Measurements from ENCODE around the gene IFNA6. TPM values are rescaled to one million over a fixed set of nuclear protein-coding genes. Genes with fewer than 3 reads are reported as not detected.
"Not testable (repeated sequence)": the region's sequence is repeated elsewhere in the genome, so short reads cannot be mapped to it uniquely, and the experiment has no call there.

The IFNA6 gene
- total RNA-seq, 1 donor from 2014 or later, result not detected

DNA sequence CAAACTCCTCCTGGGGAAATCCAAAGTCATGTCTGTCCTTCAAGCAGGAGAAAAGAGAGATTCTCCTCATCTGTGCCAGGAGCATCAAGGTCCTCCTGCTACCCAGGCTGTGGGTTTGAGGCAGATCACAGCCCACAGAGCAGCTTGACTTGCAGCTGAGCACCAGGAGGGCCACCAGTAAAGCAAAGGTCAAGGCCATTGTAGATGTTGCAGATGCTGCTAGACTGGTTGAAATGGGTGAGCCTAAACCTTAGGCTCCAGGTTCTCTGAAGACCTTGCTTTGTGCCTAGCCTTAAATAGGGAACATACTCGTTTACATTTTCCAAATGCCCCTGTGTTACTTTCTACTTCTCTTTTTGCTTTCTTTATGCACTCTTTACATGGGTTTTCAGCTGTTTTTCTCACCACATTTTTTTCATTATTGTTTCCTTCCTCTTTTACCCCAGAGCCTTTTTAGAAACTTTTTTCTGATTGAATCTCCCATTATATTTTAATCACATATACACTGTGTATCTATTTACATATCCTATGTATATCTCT is 34.5 kb upstream of the IFNA6 start, which contains the start of gene IFNA2:
TSS of gene IFNA2 (minus strand) at position 268 of the 540 bp plus-strand sequence. CDS start at position 199, 69 bp downstream.
- Histone ChIP-seq H3K9me3 (no peaks in the 10 kb centered on the region), H3K4me1 (no peaks in the 10 kb centered on the region), H3K4me3 (no peak within 1 kb of the TSS), H3K27ac (no peak within 1 kb of the TSS), H3K27me3 (no peaks in the 10 kb centered on the region), H3K36me3 (no peaks in the 10 kb centered on the region)
- DNase-seq (ENCODE audit: low spot score in 2 of 2), result no peak
- intact Hi-C loops (cut with DNase I), result no loop called here
- TF ChIP-seq, protein P1, sequence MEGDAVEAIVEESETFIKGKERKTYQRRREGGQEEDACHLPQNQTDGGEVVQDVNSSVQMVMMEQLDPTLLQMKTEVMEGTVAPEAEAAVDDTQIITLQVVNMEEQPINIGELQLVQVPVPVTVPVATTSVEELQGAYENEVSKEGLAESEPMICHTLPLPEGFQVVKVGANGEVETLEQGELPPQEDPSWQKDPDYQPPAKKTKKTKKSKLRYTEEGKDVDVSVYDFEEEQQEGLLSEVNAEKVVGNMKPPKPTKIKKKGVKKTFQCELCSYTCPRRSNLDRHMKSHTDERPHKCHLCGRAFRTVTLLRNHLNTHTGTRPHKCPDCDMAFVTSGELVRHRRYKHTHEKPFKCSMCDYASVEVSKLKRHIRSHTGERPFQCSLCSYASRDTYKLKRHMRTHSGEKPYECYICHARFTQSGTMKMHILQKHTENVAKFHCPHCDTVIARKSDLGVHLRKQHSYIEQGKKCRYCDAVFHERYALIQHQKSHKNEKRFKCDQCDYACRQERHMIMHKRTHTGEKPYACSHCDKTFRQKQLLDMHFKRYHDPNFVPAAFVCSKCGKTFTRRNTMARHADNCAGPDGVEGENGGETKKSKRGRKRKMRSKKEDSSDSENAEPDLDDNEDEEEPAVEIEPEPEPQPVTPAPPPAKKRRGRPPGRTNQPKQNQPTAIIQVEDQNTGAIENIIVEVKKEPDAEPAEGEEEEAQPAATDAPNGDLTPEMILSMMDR (IDR thresholded peaks at IDR 0.05), result no peak

DNA sequence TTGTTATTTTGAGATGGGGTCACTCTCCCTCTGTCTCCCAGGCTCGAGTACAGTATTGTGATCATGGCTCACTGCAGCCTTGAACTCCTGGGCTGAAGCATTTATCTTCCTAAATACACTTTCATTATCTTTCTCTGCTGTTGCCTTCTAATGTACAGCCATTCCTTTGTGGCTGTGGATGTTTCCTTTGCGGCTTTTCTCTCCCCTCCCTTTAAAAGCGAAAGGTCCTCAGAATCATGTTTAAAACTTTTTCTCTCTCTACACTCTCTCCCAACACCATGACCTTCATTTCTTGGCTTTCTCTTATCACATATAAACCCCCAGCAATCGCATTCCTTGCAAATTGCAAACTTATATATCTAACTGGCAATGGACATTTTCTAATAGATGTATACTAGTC is 32.9 kb upstream of the IFNA6 start:
- no peak for DNase-seq (ENCODE audit: low spot score in 2 of 2)
- Histone ChIP-seq H3K4me3 (no peak overlapping the region), H3K27me3 (no peaks in the 10 kb centered on the region), H3K36me3 (no peaks in the 10 kb centered on the region), H3K27ac (no peak overlapping the region), H3K9me3 (no peaks in the 10 kb centered on the region), H3K4me1 (no peaks in the 10 kb centered on the region)
- TF ChIP-seq, protein P1 (IDR thresholded peaks at IDR 0.05), result no peak
- intact Hi-C loops (cut with DNase I), result no loop called here

DNA sequence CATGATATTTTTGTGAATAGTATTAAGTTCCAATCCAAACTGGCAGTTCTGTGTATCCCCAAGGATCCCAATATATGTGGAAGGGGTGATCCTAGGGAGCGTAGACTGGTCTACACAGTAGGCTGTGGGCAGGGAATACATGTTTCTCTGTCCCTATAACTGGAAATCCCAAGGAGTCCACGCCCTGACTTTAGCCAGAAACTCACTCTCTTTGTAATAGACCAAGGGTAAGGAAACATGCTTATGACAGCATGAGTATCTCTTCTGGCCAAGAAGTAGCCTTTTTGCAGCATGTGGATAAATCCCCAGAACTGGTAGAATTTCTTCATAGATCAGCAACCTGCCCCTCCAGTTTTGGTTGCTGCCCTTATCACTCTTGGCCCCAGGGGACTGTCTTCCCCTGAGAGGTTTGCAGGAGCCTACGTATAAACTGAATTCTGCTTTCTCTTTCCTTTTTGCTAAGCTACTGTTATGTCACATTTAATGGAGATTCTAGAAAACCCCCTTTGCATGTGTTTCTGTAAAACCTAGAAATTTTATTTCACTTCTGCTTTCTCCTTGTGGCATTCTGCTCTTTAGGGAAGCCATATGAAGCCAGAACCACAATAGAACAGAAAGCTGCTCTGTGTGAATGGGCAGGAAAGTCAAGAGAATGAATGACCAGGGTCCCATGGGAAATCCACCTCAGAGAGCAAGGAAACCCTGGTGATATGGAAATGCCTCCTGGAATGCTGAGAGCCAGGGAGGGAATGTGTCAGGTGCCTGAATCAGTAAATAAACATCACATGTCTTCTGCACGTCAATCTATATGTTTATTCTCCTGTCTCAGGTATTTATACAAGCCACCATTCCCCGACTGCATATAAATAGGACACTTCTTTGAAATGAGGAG is 31.0 kb upstream of the IFNA6 start:
- Histone ChIP-seq H3K4me3 (no peak overlapping the region), H3K4me1 (no peaks in the 10 kb centered on the region), H3K27me3 (no peaks in the 10 kb centered on the region), H3K9me3 (no peaks in the 10 kb centered on the region), H3K36me3 (no peaks in the 10 kb centered on the region), H3K27ac (no peak overlapping the region)
- intact Hi-C loops (cut with DNase I), result no loop called here
- no peak for DNase-seq (ENCODE audit: low spot score in 2 of 2)
- TF ChIP-seq, protein P1 (IDR thresholded peaks at IDR 0.05), result no peak

DNA sequence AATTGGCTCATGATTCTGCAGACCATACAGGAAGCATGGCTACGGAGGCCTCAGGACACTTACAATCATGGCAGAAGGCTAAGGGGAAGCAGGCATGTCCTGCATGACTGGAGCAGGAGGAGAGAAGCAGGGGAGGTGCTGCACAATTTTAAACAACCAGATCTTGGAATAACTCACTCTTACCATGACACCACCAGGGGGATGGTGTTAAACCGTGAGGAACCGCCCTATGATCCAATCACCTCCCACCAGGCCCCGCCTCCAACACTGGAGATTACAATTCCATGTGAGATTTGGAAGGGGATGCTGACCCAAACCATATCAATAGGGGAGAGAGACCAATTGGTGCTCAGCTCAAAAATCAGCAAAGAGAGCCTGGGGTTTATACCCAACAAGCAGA is 20.8 kb upstream of the IFNA6 start:
- intact Hi-C loops (cut with DNase I); DNase-seq (ENCODE audit: low spot score in 2 of 2); H3K27me3 ChIP-seq; H3K4me1 ChIP-seq; H3K9me3 ChIP-seq; H3K4me3 ChIP-seq; H3K27ac ChIP-seq; H3K36me3 ChIP-seq: not testable (repeated sequence)

DNA sequence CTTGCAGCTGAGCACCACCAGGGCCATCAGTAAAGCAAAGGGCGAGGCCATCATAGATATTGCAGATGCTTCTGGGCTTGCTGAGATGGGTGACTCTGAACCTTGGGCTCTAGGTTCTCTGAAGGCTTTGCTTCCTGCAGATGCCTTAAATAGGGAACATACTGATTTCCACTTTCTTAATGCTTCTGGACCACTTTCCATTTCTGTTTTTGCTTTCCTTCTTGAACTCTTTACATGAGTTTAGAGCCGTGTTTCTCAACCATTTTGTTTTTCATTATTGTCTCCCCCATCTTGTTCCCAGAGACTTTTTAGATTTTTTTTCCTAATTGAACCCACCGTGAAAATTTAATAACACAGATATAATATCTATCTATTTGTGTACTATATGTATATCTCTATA is 17.3 kb upstream of the IFNA6 start, which contains the start of gene IFNA13:
TSS of gene IFNA13 (minus strand) at position 101 of the 400 bp plus-strand sequence. CDS start at position 54, 47 bp downstream.
- no peaks in the 10 kb centered on the region for H3K9me3 ChIP-seq
- no peak within 1 kb of the TSS for H3K27ac ChIP-seq
- no peaks in the 10 kb centered on the region for H3K4me1 ChIP-seq
- H3K27me3 ChIP-seq, result no peaks in the 10 kb centered on the region
- H3K4me3 ChIP-seq, result no peak within 1 kb of the TSS
- DNase-seq (ENCODE audit: low spot score in 2 of 2), result no peak
- no peaks in the 10 kb centered on the region for H3K36me3 ChIP-seq
- intact Hi-C loops (cut with DNase I), result no loop called here
- TF ChIP-seq, protein P1 (IDR thresholded peaks at IDR 0.05), result no peak

DNA sequence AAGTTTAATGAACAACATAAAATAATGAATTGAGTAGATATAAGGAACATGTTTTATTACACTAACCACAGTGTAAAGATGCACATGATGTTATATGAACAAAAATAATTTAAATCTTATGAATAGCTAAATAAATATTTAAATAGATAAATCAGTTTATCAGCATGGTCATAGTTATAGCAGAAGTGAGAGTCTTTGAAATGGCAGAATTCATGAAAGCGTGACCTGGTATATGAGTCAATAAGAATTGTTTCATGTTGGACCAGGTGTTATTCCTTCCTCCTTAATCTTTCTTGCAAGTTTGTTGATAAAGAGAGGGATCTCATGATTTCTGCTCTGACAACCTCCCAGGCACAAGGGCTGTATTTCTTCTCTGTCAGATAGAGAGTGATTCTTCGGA is 16.5 kb upstream of the IFNA6 start:
- DNase-seq (ENCODE audit: low spot score in 2 of 2); H3K4me1 ChIP-seq; H3K36me3 ChIP-seq; H3K27me3 ChIP-seq; H3K9me3 ChIP-seq; intact Hi-C loops (cut with DNase I); H3K27ac ChIP-seq; H3K4me3 ChIP-seq: not testable (repeated sequence)
